Raji (cell line): ENCODE data around the gene IZUMO1.

ENCODE experiments used
- POLR2A ChIP-seq: IDR thresholded peaks from 2 replicates; pipeline ENCODE4 v1.6.1; 2011; ENCODE audit warnings: low read depth, low read length, control low read depth; ENCODE audit not compliant: insufficient read depth

IZUMO1 gene

GRCh38 chr19:48705431-48705830 is 41.3 kb downstream of the IZUMO1 start:
- no peak for TF ChIP-seq POLR2A

DNA sequence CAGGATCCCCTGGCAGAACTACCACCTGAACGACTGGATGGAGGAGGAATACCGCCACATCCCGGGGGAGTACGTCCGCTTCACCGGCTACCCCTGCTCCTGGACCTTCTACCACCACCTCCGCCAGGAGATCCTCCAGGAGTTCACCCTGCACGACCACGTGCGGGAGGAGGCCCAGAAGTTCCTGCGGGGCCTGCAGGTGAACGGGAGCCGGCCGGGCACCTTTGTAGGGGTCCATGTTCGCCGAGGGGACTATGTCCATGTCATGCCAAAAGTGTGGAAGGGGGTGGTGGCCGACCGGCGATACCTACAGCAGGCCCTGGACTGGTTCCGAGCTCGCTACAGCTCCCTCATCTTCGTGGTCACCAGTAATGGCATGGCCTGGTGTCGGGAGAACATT is 43.4 kb downstream of the IZUMO1 start:
- TF ChIP-seq POLR2A: no peak

DNA sequence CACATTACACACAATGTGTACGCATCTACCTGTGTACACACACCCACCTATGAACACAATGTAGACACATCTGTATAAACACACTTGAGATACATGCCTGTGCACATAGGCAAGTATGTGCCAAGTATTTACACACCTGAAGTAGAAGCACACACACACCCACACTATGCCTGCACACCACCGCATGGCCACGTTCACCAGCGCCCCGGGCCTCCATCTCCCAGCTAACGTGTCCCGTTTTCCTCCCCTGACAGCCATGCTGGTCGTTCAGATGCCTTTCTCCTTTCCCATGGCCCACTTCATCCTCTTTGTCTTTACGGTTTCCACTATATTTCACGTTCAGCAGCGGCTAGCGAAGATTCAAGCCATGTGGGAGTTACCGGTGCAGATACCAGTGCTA is 44.0 kb downstream of the IZUMO1 start:
- TF ChIP-seq POLR2A: no peak

DNA sequence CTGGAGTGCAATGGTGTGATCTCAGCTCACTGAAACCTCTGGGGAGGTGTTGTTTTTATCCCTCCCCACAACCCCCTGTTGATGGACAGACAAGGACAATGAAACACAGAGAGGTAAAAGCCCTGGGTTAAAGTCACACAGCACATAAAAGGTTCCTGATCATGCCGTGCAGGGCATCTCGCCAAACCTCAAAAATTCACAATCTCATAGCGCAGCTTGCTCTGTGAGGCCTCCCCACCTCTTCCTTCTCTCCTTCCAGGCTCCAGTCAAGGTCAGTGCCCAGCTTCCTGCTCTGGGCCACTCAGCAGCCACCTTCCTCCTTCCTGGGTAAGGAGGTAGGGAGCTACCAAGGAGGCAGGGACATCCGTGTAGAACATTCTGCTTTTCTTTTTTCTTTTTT is 48.7 kb downstream of the IZUMO1 start:
- no peak for TF ChIP-seq POLR2A

DNA sequence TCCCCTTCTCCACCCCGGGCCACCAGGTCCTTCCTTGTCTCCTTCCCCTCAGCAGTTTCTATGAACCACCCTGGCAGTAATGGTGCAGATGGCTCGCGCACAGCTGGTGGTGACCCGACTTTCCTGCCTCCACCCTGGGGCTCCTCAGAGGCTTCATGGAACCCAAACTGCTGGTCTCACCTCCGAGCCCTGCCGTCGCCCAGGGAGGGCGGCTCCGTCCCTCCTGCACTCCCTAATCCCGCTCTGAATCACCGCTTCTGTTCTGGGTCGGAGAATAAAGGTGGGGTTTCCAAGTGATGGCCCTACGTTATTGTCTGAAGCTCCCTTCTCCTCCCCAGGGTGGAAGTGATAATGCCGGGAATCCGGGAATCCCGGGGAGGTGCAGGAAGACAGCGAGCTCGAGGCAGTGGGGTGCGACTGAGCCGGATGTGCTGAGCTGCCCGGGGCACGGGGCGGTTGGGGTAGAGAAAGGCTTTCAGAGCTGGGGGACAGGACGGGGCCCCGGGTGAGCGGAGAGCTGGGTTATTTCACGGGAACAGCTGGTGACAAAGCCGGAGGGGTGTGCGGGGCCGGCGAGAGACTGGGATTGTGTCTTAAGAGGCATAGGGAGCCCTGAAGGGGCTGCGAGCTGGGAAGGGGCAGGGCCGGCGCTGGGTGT is 50.2 kb downstream of the IZUMO1 start:
- TF ChIP-seq POLR2A: no peak

DNA sequence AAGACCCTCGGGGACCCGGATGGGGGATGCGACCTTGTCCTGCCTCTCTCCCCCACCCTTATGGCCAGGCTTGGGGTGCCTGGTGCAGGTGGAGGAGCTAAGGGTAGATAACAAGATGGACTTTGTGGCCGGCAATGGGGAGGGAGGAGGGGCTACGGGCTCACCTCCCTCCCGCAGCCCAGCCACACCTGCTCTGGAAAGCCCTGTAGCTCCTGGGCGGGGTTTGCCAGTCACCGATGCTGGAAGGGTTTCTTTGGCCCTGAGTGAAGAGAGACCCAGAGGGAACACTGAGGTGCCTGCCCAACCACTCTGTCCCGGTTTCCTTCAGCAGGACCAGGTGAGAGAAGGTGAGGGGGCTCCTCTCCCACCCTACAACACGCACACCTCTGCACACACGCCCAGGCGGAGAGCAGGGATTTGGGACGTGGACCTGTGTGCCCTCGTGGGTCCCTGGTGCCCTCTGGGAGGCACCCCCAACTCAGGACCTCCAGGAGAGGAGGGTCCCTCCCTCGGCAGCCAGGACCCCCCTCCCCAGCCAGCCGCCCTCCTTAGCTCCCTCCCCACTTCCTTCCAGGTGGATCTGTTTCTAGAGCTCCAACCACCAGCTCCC is 50.9 kb downstream of the IZUMO1 start, which contains the start of gene FUT2:
TSS of gene FUT2 (plus strand) at position 229 of the 610 bp plus-strand sequence. CDS start 6,986 bp downstream, outside the sequence.
- no peak for TF ChIP-seq POLR2A
